Measurements from ENCODE around the gene SPTLC1.

The SPTLC1 gene

GRCh38 chr9:92094655-92095054 lies 20.6 kb downstream of the SPTLC1 start:
- no peak for DNase-seq

GRCh38 chr9:92077888-92078287 lies 37.3 kb downstream of the SPTLC1 start:
- DNase-seq = no peak

- DNase-seq = no peak
These were observed 43.6 kb downstream of the SPTLC1 start for GRCh38 chr9:92071634-92072033.

- no peak for DNase-seq
These were observed 49.0 kb downstream of the SPTLC1 start for GRCh38 chr9:92066168-92066567.

GRCh38 chr9:92064711-92065110 lies 50.5 kb downstream of the SPTLC1 start:
- peak; percentile 20 for DNase-seq

- DNase-seq = no peak
These were observed 54.0 kb downstream of the SPTLC1 start for GRCh38 chr9:92061184-92061583.

- DNase-seq = no peak
These were observed 55.6 kb downstream of the SPTLC1 start for GRCh38 chr9:92059661-92060060.

- DNase-seq = no peak
These were observed 56.3 kb downstream of the SPTLC1 start for GRCh38 chr9:92058723-92059444.

- DNase-seq = no peak
These were observed 57.2 kb downstream of the SPTLC1 start for GRCh38 chr9:92058026-92058425.

GRCh38 chr9:92057226-92057625 lies 58.0 kb downstream of the SPTLC1 start:
- DNase-seq = no peak

- DNase-seq = no peak
These were observed 59.6 kb downstream of the SPTLC1 start for GRCh38 chr9:92055624-92056023.

- DNase-seq = no peak
These were observed 66.1 kb downstream of the SPTLC1 start for GRCh38 chr9:92048924-92049625.

- DNase-seq = no peak
These were observed 67.7 kb downstream of the SPTLC1 start for GRCh38 chr9:92047500-92047899.

GRCh38 chr9:92046676-92047075 lies 68.5 kb downstream of the SPTLC1 start:
- no peak for DNase-seq

- no peak for DNase-seq
These were observed 70.3 kb downstream of the SPTLC1 start for GRCh38 chr9:92044936-92045335.

- no peak for DNase-seq
These were observed 72.2 kb downstream of the SPTLC1 start for GRCh38 chr9:92043002-92043401.

GRCh38 chr9:92042260-92042659 lies 73.0 kb downstream of the SPTLC1 start:
- DNase-seq = no peak

GRCh38 chr9:92036756-92037155 lies 78.5 kb downstream of the SPTLC1 start:
- DNase-seq = no peak

- no peak for DNase-seq
These were observed 78.8 kb downstream of the SPTLC1 start for GRCh38 chr9:92036411-92036746.

- DNase-seq = peak; percentile 35
These were observed 79.4 kb downstream of the SPTLC1 start for GRCh38 chr9:92035687-92036410.

- DNase-seq = peak; percentile 22
These were observed 80.1 kb downstream of the SPTLC1 start for GRCh38 chr9:92035146-92035545.

GRCh38 chr9:92033991-92034390 lies 81.2 kb downstream of the SPTLC1 start:
- no peak for DNase-seq

GRCh38 chr9:92033307-92033706 lies 81.9 kb downstream of the SPTLC1 start:
- DNase-seq = no peak

GRCh38 chr9:92032891-92033290 lies 82.3 kb downstream of the SPTLC1 start:
- no peak for DNase-seq

Measured in fibroblast of skin of abdomen (primary cell).